PC-3 (cell line): ENCODE data around the gene STARD3. TPM values are rescaled to one million over a fixed set of nuclear protein-coding genes. Genes with fewer than 3 reads are reported as not detected.
A peak's percentile ranks its signal among the peaks of the same experiment; 100 is the strongest.

Source experiments
- ATAC-seq: fragments of 200-7000 bp; cut with Tn5 transposase; 2 replicates; pipeline ENCODE4 v1.9.1; 2020; ENCODE audit warnings: mild to moderate bottlenecking, moderate library complexity
- BruUV-seq: library from RNA; stranded (reverse); fragments of 400-500 nt; replicated peaks from 2 replicates; lab custom pipeline; 2021; lab: Mats Ljungman, UMichigan
- CTCF ChIA-PET: fragments of 300-600 bp; sonication (Branson Sonifier 250); formaldehyde crosslinking; loops from one replicate; lab custom pipeline; 2022; ENCODE audit warnings: antibody characterized with exemption; lab: Charles Lee
- POLR2A ChIA-PET: fragments of 300-600 bp; sonication (Branson Sonifier 250); formaldehyde crosslinking; loops from one replicate; lab custom pipeline; 2022; ENCODE audit warnings: antibody characterized with exemption; ENCODE audit not compliant: unreplicated experiment; lab: Charles Lee
- DNase-seq: peaks from one replicate; pipeline ENCODE4 v3.0.0-alpha.2; 2015
- H2AFZ ChIP-seq: fragments of 300-600 bp; sonication (generic); 2 replicates; pipeline ENCODE4 v1.6.0; 2016; ENCODE audit warnings: antibody characterized with exemption, low read length
- H3F3A ChIP-seq: fragments of 300-600 bp; sonication (generic); one replicate; pipeline ENCODE4 v1.6.0; 2017; ENCODE audit warnings: antibody characterized with exemption, low read length, control low read depth, mild to moderate bottlenecking; ENCODE audit not compliant: unreplicated experiment
- H3K27ac ChIP-seq: fragments of 300-600 bp; sonication (generic); 2 replicates; pipeline ENCODE4 v1.5.1; 2016; ENCODE audit warnings: mild to moderate bottlenecking, low read length
- H3K27me3 ChIP-seq: fragments of 300-600 bp; sonication (generic); 2 replicates; pipeline ENCODE4 v1.6.1; 2016; ENCODE audit warnings: low read length, mixed read lengths
- H3K36me3 ChIP-seq: fragments of 300-600 bp; sonication (generic); 2 replicates; pipeline ENCODE4 v1.6.1; 2016; ENCODE audit warnings: low read depth, mixed run types, low read length, mixed read lengths
- H3K4me1 ChIP-seq: fragments of 300-600 bp; sonication (generic); 2 replicates; pipeline ENCODE4 v1.5.1; 2016; ENCODE audit warnings: low read length; ENCODE audit not compliant: insufficient read depth
- H3K4me2 ChIP-seq: fragments of 300-600 bp; sonication (generic); 2 replicates; pipeline ENCODE4 v1.6.0; 2016; ENCODE audit warnings: low read length
- H3K4me3 ChIP-seq: fragments of 300-600 bp; sonication (generic); 2 replicates; pipeline ENCODE4 v1.5.1; 2016; ENCODE audit warnings: mild to moderate bottlenecking, low read length, mixed read lengths
- H3K79me2 ChIP-seq: fragments of 300-600 bp; sonication (generic); 2 replicates; pipeline ENCODE4 v1.6.1; 2017; ENCODE audit warnings: low read length, mixed read lengths
- H3K9ac ChIP-seq: fragments of 300-600 bp; sonication (generic); 2 replicates; pipeline ENCODE4 v1.6.0; 2016; ENCODE audit warnings: mild to moderate bottlenecking, low read length
- H3K9me2 ChIP-seq: fragments of 300-600 bp; sonication (generic); replicated peaks from 2 replicates; pipeline ENCODE4 v1.6.1; 2016; ENCODE audit warnings: mixed run types, low read length, mixed read lengths
- H3K9me3 ChIP-seq: fragments of 300-600 bp; sonication (generic); 2 replicates; pipeline ENCODE4 v1.6.1; 2016; ENCODE audit warnings: low read length, mixed read lengths
- H4K20me1 ChIP-seq: fragments of 300-600 bp; sonication (generic); 2 replicates; pipeline ENCODE4 v1.6.1; 2016; ENCODE audit warnings: low read length, mixed read lengths
- EZH2 ChIP-seq: fragments of 300-600 bp; sonication (generic); IDR thresholded peaks from one replicate; pipeline ENCODE4 v1.6.1; 2017; ENCODE audit warnings: antibody characterized with exemption, mild to moderate bottlenecking, low read length; ENCODE audit not compliant: unreplicated experiment
- EZH2phosphoT487 ChIP-seq: fragments of 300-600 bp; sonication (generic); IDR thresholded peaks from 2 replicates; pipeline ENCODE4 v1.6.1; 2018; ENCODE audit warnings: mild to moderate bottlenecking, antibody characterized with exemption, low read length, borderline replicate concordance
- intact Hi-C: fragments of 100-400 bp; cut with micrococcal nuclease; formaldehyde crosslinking; loops from 2 replicates; pipeline ENCODE4 v1.9.0; 2023
- total RNA-seq: library from RNA; depleted of rRNA; stranded (reverse); fragments of >200 nt; gene quantifications from 2 replicates; pipeline ENCODE4 v1.2.3, GENCODE V29; 2014
- TF ChIP-seq, protein P1 (sequence below): fragments of 300-600 bp; sonication (generic); conservative IDR thresholded peaks from 2 replicates; pipeline ENCODE4 v1.5.1; 2017; ENCODE audit warnings: antibody characterized with exemption, low read depth, mild to moderate bottlenecking, low read length

The STARD3 gene
- total RNA-seq, 1 experiment from 2014 or later: 30.5 TPM

DNA sequence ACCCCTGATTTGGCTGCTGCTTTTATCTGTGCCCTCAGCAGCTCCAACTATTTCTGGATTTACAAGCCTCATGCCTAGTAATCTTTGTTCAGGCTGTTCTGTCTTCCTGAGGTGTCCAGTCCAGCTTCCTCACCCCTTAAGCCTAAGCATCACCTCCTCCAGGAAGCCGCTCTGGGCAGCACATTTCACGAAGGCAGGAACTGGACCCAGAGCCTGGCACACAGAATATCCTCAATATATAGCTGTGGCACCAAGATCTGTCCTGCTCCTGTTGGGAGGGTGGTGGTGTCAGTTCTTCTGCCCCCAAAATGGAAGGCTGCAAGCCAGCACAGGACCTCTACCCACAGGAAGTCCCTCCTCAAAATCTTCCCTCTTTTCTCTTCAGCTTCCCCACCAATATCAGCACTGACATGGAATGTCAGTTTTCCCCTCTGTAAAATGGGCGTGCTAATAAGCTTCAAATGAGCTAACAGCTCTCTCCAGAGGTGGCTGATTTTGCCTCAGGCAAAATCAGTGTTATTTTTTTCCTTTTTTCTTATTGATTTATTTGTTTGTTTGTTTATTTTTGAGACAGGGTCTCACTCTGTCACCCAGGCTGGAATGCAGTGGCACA, 22.3 kb upstream of the STARD3 start:
- TF ChIP-seq EZH2phosphoT487 (no peak), EZH2 (no peak)
- TF ChIP-seq, protein P1, sequence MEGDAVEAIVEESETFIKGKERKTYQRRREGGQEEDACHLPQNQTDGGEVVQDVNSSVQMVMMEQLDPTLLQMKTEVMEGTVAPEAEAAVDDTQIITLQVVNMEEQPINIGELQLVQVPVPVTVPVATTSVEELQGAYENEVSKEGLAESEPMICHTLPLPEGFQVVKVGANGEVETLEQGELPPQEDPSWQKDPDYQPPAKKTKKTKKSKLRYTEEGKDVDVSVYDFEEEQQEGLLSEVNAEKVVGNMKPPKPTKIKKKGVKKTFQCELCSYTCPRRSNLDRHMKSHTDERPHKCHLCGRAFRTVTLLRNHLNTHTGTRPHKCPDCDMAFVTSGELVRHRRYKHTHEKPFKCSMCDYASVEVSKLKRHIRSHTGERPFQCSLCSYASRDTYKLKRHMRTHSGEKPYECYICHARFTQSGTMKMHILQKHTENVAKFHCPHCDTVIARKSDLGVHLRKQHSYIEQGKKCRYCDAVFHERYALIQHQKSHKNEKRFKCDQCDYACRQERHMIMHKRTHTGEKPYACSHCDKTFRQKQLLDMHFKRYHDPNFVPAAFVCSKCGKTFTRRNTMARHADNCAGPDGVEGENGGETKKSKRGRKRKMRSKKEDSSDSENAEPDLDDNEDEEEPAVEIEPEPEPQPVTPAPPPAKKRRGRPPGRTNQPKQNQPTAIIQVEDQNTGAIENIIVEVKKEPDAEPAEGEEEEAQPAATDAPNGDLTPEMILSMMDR: no peak
- H3K9ac ChIP-seq: no peak overlapping the region
- H3K4me3 ChIP-seq: no peak overlapping the region
- DNase-seq (no peak), ATAC-seq (no peak)
- no TSS peak for BruUV-seq
- H2AFZ ChIP-seq: no peak overlapping the region
- ChIA-PET CTCF (no interaction called here), POLR2A (no interaction called here)
- H3K27me3 ChIP-seq: no peaks in the 10 kb centered on the region
- intact Hi-C loops: no loop called here
- no peaks in the 10 kb centered on the region for H3K4me1 ChIP-seq
- H4K20me1 ChIP-seq: no peaks in the 10 kb centered on the region
- no peaks in the 10 kb centered on the region for H3K9me3 ChIP-seq
- no peaks in the 10 kb centered on the region for H3F3A ChIP-seq
- no peaks in the 10 kb centered on the region for H3K79me2 ChIP-seq
- no peak overlapping the region for H3K4me2 ChIP-seq
- H3K9me2 ChIP-seq: no peaks in the 10 kb centered on the region
- H3K36me3 ChIP-seq: no peaks in the 10 kb centered on the region
- no peak overlapping the region for H3K27ac ChIP-seq

GRCh38 chr17:39615434-39615833, 21.5 kb upstream of the STARD3 start:
- CTCF ChIA-PET: no interaction called here
- POLR2A ChIA-PET: no interaction called here
- no peak for ATAC-seq

GRCh38 chr17:39617100-39617445, 19.9 kb upstream of the STARD3 start:
- no peak for ATAC-seq
- H3K27ac ChIP-seq: no peak overlapping the region
- no peak overlapping the region for H2AFZ ChIP-seq
- H3K9me2 ChIP-seq: no peaks in the 10 kb centered on the region
- peak overlapping the region; percentile 76; the same call in 1 of the 2 replicates for H3K4me3 ChIP-seq
- H3K36me3 ChIP-seq: no peaks in the 10 kb centered on the region; the same call in 1 of the 2 replicates
- DNase-seq: no peak
- H3F3A ChIP-seq: no peaks in the 10 kb centered on the region
- no peaks in the 10 kb centered on the region for H3K79me2 ChIP-seq
- no peak overlapping the region for H3K9ac ChIP-seq
- CTCF ChIA-PET: no interaction called here
- POLR2A ChIA-PET: no interaction called here
- peak overlapping the region; percentile 64 for H3K4me2 ChIP-seq
- no peaks in the 10 kb centered on the region for H3K9me3 ChIP-seq
- no TSS peak for BruUV-seq
- intact Hi-C loops: no loop called here
- H3K27me3 ChIP-seq: no peaks in the 10 kb centered on the region
- TF ChIP-seq, protein P1: no peak
- TF ChIP-seq EZH2phosphoT487 (no peak), EZH2 (no peak)
- H4K20me1 ChIP-seq: no peaks in the 10 kb centered on the region
- no peaks in the 10 kb centered on the region for H3K4me1 ChIP-seq

More at GRCh38 chr17:39615434-39615833, 21.5 kb upstream of the STARD3 start:
- Histone ChIP-seq H3K27me3 (no peaks in the 10 kb centered on the region), H2AFZ (no peak overlapping the region), H3K4me1 (no peaks in the 10 kb centered on the region), H3K4me3 (no peak overlapping the region), H3K9me2 (no peaks in the 10 kb centered on the region), H3K79me2 (no peaks in the 10 kb centered on the region), H4K20me1 (no peaks in the 10 kb centered on the region), H3K9ac (no peak overlapping the region), H3K27ac (no peak overlapping the region), H3K9me3 (no peaks in the 10 kb centered on the region), H3K36me3 (no peaks in the 10 kb centered on the region), H3K4me2 (no peak overlapping the region), H3F3A (no peaks in the 10 kb centered on the region)
- TF ChIP-seq EZH2: no peak
- intact Hi-C loops: no loop called here
- BruUV-seq: no TSS peak
- DNase-seq: no peak
